NCI-H2029 treated with DMSO at 0.1 percent for 48 hours (cell line): Measurements from ENCODE around the gene RAB4A.
A peak's percentile ranks its signal among the peaks of the same experiment; 100 is the strongest.

ENCODE experiments used
- DNase-seq: peaks from one replicate; lab custom pipeline; 2025; lab: John Stamatoyannopoulos, UW

The RAB4A gene, protein sequence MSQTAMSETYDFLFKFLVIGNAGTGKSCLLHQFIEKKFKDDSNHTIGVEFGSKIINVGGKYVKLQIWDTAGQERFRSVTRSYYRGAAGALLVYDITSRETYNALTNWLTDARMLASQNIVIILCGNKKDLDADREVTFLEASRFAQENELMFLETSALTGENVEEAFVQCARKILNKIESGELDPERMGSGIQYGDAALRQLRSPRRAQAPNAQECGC

DNA sequence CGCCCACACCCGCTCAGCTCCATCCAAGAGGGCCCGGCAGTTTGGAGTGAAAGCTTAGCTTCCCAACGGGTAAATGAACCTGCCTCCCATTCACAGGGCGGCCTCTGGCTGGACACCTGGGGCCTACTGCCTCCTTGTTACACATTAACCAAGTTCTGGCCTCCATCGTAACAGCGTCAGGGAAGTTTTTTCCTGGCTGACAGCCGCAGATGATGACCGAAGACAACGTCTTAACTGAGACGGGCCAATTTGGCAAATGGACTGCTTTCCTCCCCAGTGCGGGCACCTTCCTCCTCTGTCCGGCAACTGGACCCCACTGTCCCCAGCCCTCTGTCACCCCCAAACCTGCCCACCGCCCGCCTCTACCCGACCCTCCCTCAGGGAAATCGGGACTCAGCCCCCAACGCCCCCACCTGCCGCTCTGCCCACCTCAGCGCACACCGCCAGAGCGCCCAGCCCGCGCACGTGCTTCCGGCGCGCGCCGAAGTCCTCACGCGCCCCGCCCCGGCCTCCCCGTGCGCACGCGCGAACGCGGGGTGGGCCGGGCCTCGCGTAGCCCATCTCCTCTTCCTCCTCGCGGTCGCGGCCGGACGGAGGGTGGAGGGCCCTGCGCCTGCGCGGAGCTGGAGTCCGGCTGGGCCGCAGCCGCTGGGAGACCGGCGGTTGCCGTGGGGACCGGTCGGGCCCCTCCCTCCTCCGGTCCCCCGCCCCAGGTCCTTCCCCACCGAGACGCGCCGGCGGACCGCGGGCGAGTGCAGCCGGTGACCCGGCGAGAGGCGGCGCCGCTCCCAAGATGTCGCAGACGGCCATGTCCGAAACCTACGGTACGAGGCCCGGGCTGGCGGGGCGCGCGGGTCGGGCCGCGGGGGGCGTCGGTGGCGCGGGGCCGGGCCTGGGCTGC, at the start of gene RAB4A:
Gene RAB4A (plus strand): TSS at position 565 of the 901 bp plus-strand sequence. CDS start 229 bp downstream, at position 794.
- peak; percentile 8 for DNase-seq

DNA sequence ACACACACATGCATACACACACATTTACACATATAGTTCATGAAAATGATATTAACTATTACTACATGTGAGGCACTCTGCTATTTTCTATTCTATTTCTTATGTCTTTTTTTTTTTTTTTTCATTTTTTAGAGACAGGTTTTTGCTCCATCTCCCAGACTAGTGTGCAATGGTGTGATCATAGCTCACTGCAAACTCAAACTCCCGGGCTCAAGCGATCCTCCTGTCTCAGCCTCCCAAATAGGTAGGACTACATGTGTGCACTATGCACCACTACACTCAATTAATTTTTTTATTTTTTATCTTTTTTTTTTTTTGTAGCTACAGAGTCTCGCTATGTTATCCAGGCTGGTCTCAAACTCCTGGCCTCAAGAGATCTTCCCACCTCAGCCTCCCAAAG, 48.8 kb upstream of the RAB4A start:
- no peak for DNase-seq

DNA sequence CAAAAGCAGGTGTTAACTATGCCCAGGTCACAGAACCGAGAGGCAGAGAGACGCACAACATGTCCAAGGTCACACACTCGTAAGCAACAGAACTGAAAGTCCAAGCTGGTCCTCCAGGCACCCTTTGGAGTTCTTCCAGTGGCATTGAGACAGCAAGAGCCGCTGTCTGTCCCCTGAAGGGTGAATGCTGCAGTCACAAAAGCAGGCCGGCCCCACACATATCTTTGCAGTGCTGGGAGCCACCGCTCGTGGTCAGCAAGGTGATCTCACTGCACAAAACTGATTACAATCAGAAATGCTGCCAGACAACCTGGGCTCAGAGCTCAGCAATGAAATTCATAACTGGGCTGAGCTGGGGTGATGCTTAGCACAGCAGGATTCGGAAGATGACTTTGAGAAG, 47.4 kb upstream of the RAB4A start:
- no peak for DNase-seq

DNA sequence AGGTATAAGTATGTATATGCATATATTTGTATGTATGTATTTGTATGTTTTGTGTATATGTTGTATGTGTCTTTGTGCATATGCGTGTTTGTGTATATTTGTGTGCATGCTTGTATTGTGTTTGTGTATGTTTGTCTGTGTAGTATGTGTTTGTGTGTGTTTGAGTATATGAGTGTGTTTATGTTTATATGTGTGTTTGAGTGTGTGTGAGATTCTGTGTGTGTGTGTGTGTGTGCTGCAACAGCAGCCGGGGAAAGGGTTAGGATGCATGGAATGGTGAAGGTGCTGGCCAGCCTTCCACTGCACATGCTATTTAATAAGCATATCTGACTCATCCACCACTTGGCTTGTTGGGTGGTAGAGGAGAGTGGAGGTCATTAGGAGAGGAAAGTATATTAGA, 46.6 kb upstream of the RAB4A start:
- no peak for DNase-seq

DNA sequence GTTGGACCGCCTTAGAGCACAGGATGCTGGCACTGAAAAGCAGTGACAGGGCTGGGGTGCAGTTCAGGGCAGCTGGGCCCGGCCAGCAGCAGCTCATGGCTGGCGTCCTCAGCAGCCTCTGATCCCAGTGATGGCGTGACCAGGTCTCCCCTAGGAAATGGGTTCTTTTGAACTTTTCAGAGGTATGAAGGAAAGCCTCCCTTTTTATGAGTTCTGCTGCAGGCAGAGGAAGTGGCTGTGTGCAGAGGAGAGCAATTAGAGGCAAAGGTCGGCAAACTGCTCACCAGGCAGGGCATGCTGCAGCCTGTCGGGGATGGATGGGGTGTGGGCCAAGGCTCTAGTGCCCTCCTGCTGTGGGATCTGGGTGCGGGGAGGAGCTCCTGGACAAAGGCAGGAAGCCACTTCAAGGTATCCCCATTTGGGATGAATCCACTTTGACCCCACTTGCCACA, 45.6 kb upstream of the RAB4A start:
- DNase-seq: no peak

GRCh38 chr1:229226796-229227195, 44.1 kb upstream of the RAB4A start:
- no peak for DNase-seq

DNA sequence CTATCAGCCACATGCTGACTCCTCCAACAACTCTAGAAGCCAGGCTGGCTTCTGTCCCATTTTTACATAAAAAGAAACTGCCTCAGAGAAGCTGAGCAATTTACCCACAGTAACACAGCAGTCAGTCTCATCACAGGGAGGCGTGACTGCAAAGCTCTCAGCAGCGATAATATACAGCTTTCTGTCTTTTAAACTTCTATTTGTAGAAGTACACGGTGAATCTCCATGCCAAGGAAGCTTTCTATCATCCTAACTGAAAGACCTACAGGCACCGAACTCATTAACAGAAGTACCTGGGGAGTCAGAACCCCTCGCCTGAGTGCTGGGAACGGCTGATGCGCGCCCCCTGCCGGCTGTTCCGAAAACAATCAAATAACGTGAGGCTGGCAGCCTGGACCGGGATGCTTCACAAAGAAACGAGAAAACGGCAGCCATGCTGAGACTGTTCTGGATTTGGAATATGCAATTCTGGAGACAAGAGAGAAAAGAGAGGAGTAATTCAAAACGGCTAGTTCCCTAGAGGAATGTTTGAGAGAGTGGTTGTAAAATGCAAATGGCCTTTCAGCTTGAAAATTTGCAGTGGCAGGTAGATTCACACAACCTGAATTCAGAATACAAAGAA, 43.5 kb upstream of the RAB4A start:
- peak; percentile 71 for DNase-seq

GRCh38 chr1:229228522-229228921, 42.4 kb upstream of the RAB4A start:
- no peak for DNase-seq

- DNase-seq: peak; percentile 36
Observed at GRCh38 chr1:229229137-229229720, 41.7 kb upstream of the RAB4A start.

DNA sequence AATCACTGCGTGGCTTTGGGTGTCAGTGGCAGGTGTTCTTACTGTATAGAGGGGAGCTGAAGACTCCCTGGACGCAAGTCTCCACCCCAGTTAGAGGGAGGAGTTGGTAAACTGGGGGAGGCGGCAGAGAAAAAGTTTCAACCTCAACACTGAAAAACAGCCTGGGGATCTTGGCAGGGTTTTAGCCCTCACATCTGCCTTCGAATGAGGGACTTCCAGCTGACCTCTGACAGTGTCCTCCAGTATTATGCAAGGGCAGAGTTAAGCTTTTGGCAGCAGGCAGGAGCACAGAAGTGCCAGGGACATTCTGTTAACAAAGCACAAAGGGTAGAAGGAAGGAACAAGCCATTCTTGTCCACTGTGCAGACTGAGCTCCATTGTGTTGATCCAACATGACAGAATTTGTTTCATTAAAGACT, 41.2 kb upstream of the RAB4A start:
- DNase-seq: no peak

DNA sequence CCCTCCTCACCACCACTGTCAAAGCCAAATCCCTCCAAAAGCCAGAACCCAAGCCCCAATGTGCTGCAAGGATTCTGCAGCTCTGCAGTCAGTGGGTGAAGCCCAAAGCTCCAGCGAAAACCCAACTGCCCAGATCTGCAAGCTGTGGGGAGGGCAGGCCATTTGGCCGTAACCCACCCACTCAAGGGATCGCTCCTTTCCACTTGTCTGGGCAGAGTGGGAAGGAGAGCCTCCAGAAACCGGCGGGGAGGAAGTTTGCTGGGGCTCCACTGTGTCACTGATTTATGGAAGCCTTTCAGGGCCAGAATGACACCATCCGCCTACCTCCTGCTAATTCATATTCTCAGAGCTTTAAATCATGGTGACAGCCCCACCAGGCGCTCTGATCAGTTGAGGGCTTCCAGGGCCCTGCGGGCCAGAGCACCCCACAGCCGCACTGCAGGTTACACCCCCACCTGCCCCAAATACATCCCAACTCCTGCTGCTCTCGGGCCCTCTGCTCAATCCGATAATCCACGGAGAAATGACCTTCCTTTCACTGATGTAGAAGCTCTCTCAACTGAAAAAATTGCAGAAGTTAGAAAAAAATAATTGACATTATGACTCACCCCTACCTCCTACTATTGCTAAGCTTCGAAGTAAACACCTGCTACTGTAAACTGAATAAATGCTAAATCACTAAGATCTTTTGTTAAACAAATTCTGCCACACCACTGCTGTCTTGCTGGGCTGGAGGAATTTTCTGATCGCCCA, 40.6 kb upstream of the RAB4A start:
- no peak for DNase-seq

GRCh38 chr1:229230893-229231753, 39.8 kb upstream of the RAB4A start:
- DNase-seq: no peak

- DNase-seq: no peak
Observed at GRCh38 chr1:229231754-229232119, 39.2 kb upstream of the RAB4A start.

DNA sequence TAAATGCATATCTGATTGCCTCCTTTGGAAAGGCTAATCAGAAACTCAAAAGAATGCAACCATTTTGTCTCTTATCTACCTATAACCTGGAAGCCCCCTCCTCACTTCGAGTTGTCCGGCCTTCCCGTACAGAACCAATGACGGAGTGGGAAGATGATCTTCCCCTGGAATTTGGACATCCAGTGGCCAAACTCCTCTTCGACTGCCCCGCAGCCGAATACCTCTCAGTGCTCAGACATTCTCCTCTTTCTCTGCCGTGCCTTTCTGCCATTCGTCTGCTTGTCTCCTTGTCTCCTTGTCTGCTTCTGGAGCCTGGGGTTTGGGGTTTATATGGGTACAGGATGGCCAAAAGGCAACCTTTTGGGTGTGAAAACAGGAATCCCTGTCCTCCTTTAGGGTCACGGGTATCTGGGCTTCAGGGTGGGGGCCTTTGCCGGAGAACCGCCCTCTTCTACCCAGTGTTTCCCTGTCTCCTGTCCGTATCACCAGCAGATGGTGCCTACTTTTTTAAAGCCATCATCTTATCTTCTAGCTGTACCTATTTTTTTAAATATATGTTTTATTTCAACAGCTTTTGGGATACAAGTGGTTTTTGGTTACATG, 35.9 kb upstream of the RAB4A start:
- no peak for DNase-seq

DNA sequence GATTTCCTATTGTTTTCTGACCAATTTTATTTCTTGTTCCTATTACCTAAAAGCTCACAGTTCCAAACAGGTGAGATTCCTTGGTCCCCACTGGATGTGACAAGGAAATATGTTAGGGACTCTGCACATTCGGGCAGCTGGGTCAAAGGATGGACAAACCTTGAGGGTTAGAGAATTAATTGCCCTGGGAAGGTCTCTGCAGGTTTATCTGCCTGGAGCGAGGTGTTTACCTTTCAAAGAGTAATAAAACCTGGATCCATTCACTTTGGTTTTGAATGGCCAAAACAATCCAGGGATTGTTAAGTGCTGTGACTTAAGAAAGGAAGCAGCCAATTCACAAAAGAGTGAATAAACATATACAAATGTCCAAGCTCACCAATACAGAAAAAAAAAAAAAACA, 33.6 kb upstream of the RAB4A start:
- DNase-seq: peak; percentile 12

GRCh38 chr1:229238231-229238630, 32.7 kb upstream of the RAB4A start:
- no peak for DNase-seq

- no peak for DNase-seq
Observed at GRCh38 chr1:229238674-229239415, 32.1 kb upstream of the RAB4A start.

- DNase-seq: no peak
Observed at GRCh38 chr1:229240532-229240931, 30.4 kb upstream of the RAB4A start.

- no peak for DNase-seq
Observed at GRCh38 chr1:229241390-229241789, 29.5 kb upstream of the RAB4A start.

DNA sequence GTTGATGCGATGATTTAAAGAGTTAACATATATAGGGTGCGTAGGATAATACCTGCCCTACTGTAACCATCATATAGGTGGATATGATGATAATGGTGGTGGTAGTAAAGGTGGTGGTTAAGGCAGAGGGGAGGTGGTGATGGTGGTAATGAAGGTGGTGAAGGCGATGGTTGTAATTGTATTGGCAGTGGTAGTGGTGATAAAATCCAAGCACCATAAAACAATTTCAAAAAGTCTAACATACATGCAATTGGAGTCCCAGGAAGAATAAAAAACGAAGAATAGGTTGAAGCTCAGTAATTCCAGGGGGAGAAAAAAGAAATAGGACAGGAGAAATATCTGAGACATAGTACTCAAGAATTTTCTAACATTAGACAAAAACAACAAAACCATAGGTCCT, 27.3 kb upstream of the RAB4A start:
- DNase-seq: no peak
